B cell (primary cell): Measurements from ENCODE around the gene KAZN.

Source experiments
- CTCF ChIP-seq: fragments of 200-600 bp; IDR thresholded peaks from one replicate; pipeline ENCODE4 v1.8.0; 2022; ENCODE audit warnings: antibody characterized with exemption, mild to moderate bottlenecking
- EZH2 ChIP-seq: IDR thresholded peaks from 2 replicates; pipeline ENCODE4 v1.6.1; 2012; ENCODE audit warnings: borderline replicate concordance, low read depth, mild to moderate bottlenecking, moderate library complexity, low read length; ENCODE audit not compliant: insufficient read depth, poor library complexity, severe bottlenecking

GRCh38 chr1:14906665-14907064, 308.2 kb downstream of the KAZN start:
- no peak for TF ChIP-seq CTCF
- TF ChIP-seq EZH2, result no peak
